ENCODE data around the gene SLFN12.
A peak's percentile ranks its signal among the peaks of the same experiment; 100 is the strongest.

Gene SLFN12

GRCh38 chr17:35448214-35448898, 16.1 kb upstream of the SLFN12 start, which contains the start of gene SLFN13:
Gene SLFN13, minus strand, starts transcription at chr17:35448766. Its CDS starts 3,086 bp downstream, at chr17:35445680.
- no peak within 1 kb of the TSS for H3K27ac Mint-ChIP-seq
- H3K4me1 Mint-ChIP-seq: peaks cover 13% of the 10 kb centered on the region

GRCh38 chr17:35447499-35447898, 15.2 kb upstream of the SLFN12 start:
- H3K36me3 Mint-ChIP-seq (ENCODE audit: low read depth): no peaks in the 10 kb centered on the region
- peak overlapping the region; percentile 74 for H3K4me3 Mint-ChIP-seq
- no peak for DNase-seq
- H3K9me3 Mint-ChIP-seq: peaks cover 9% of the 10 kb centered on the region
- TF ChIP-seq CTCF (IDR thresholded peaks at IDR 0.05): no peak
- peaks cover 13% of the 10 kb centered on the region for H3K4me1 Mint-ChIP-seq
- peaks cover 87% of the 10 kb centered on the region for H3K27me3 Mint-ChIP-seq (ENCODE audit: low read depth, poor library complexity)
- no peak overlapping the region for H3K27ac Mint-ChIP-seq

More at GRCh38 chr17:35448214-35448898, 16.1 kb upstream of the SLFN12 start, which contains the start of gene SLFN13:
- Mint-ChIP-seq H3K27me3 (ENCODE audit: low read depth, poor library complexity) (peaks cover 90% of the 10 kb centered on the region), H3K36me3 (ENCODE audit: low read depth) (no peaks in the 10 kb centered on the region), H3K9me3 (peaks cover 9% of the 10 kb centered on the region), H3K4me3 (peak within 1 kb of the TSS; percentile 74)
- no peak for TF ChIP-seq CTCF (IDR thresholded peaks at IDR 0.05)
- peak; percentile 65 for DNase-seq

GRCh38 chr17:35438433-35438832, 6.1 kb upstream of the SLFN12 start:
- DNase-seq: no peak
- Mint-ChIP-seq H3K27ac (no peak overlapping the region), H3K9me3 (no peaks in the 10 kb centered on the region), H3K36me3 (ENCODE audit: low read depth) (no peaks in the 10 kb centered on the region), H3K4me3 (no peak overlapping the region), H3K27me3 (ENCODE audit: low read depth, poor library complexity) (peaks cover 18% of the 10 kb centered on the region), H3K4me1 (peaks cover 5% of the 10 kb centered on the region)
- TF ChIP-seq CTCF (IDR thresholded peaks at IDR 0.05): no peak

- H3K4me1 Mint-ChIP-seq: peaks cover 17% of the 10 kb centered on the region
Measured at GRCh38 chr17:35433075-35433894, 985 bp upstream of the SLFN12 start.

GRCh38 chr17:35429702-35430101, 2.6 kb downstream of the SLFN12 start:
- Mint-ChIP-seq H3K4me3 (no peak overlapping the region), H3K27ac (no peak overlapping the region), H3K9me3 (peaks cover 9% of the 10 kb centered on the region), H3K36me3 (ENCODE audit: low read depth) (no peaks in the 10 kb centered on the region), H3K4me1 (peaks cover 17% of the 10 kb centered on the region), H3K27me3 (ENCODE audit: low read depth, poor library complexity) (peaks cover 43% of the 10 kb centered on the region)
- DNase-seq: no peak
- TF ChIP-seq CTCF (IDR thresholded peaks at IDR 0.05): no peak

More at GRCh38 chr17:35433075-35433894, 985 bp upstream of the SLFN12 start:
- Mint-ChIP-seq H3K9me3 (peaks cover 9% of the 10 kb centered on the region), H3K27ac (no peak overlapping the region), H3K27me3 (ENCODE audit: low read depth, poor library complexity) (peaks cover 42% of the 10 kb centered on the region), H3K4me3 (no peak overlapping the region), H3K36me3 (ENCODE audit: low read depth) (no peaks in the 10 kb centered on the region)
- TF ChIP-seq CTCF (IDR thresholded peaks at IDR 0.05): no peak
- DNase-seq: peak; percentile 18
